ENCODE measurements around the gene DLGAP1. TPM values are rescaled to one million over a fixed set of nuclear protein-coding genes. Genes with fewer than 3 reads are reported as not detected.

Gene DLGAP1
- total and polyA plus RNA-seq, 2 of the 8 experiments (the other 6 are each of a cell fraction or from before 2014, with no cell fraction given) = 11.8 to 16.9 TPM

GRCh38 chr18:4207383-4207985, 247.6 kb downstream of the DLGAP1 start:
- H2BK20ac ChIP-seq (ENCODE audit: low read length) = no peak overlapping the region
- no peak overlapping the region for H3K4ac ChIP-seq (replicated peaks; ENCODE audit: insufficient read length, low read depth, low read length)
- peaks cover 0 to 1% of the 10 kb centered on the region in 2 experiments for H4K20me1 ChIP-seq (replicated peaks in 1 of 2; ENCODE audit: control insufficient read depth in 1 of 2, insufficient read depth in 2 of 2, low read length in 2 of 2)
- H3K4me1 ChIP-seq (replicated peaks in 1 of 4; ENCODE audit: control insufficient read depth in 3 of 4, insufficient read depth in 4 of 4, low read length in 3 of 4) = peaks cover 0 to 6% (median 3%) of the 10 kb centered on the region in 4 experiments; a peak in 4 of 7 replicates
- no peak overlapping the region for H4K5ac ChIP-seq (ENCODE audit: insufficient read length, low read depth, low read length)
- FAIRE-seq (no peak), DNase-seq (ENCODE audit: low read depth in 1 of 2, low spot score in 2 of 2) (peak in 1 of 2 experiments; percentile 17)
- H3K23ac ChIP-seq (ENCODE audit: insufficient read length) = no peak overlapping the region
- H2AK5ac ChIP-seq (ENCODE audit: low read depth, low read length) = no peak overlapping the region
- no peak for TF ChIP-seq KDM5A (IDR thresholded peaks at IDR 0.05; ENCODE audit: low read length)
- peak; percentile 12; the same call in 1 of the 2 replicates for TF ChIP-seq TEAD4 (IDR thresholded peaks at IDR 0.05; ENCODE audit: low read depth, low read length)
- TF ChIP-seq CBX5 (IDR thresholded peaks at IDR 0.05; ENCODE audit: low read depth, low read length) = no peak
- no peak for TF ChIP-seq YY1 (IDR thresholded peaks at IDR 0.05; ENCODE audit: low read depth, low read length)
- no peak for TF ChIP-seq NANOG (IDR thresholded peaks at IDR 0.05; ENCODE audit: insufficient read depth, low read depth, low read length, poor library complexity, severe bottlenecking)
- no peak for TF ChIP-seq TBP (IDR thresholded peaks at IDR 0.05; ENCODE audit: low read depth, low read length)
- no peak for TF ChIP-seq GTF2F1 (IDR thresholded peaks at IDR 0.05; ENCODE audit: borderline replicate concordance, low read depth, low read length)
- peak; percentile 13; the same call in 1 of the 2 replicates for TF ChIP-seq KDM1A (IDR thresholded peaks at IDR 0.05; ENCODE audit: borderline replicate concordance, low read length)
- TF ChIP-seq TAF7 (optimal IDR thresholded peaks at IDR 0.05; ENCODE audit: borderline replicate concordance, low read depth, low read length) = no peak
- TF ChIP-seq MAFK (IDR thresholded peaks at IDR 0.05; ENCODE audit: low read depth, low read length) = no peak
- no peak for TF ChIP-seq HDAC6 (IDR thresholded peaks at IDR 0.05; ENCODE audit: low read depth, low read length)
- no peak for TF ChIP-seq POU5F1 (IDR thresholded peaks at IDR 0.05; ENCODE audit: low read depth, low read length)
- no peak for TF ChIP-seq EGR1 (IDR thresholded peaks at IDR 0.05; ENCODE audit: borderline replicate concordance, low read depth, low read length)
- no peak overlapping the region for H2BK12ac ChIP-seq (ENCODE audit: low read depth, low read length)
- no peak overlapping the region for H3K18ac ChIP-seq (ENCODE audit: extremely low read depth, low read length)
- H4K91ac ChIP-seq (replicated peaks; ENCODE audit: insufficient read length, low read length) = no peak overlapping the region
- H3K36me3 ChIP-seq (ENCODE audit: control insufficient read depth in 2 of 4, insufficient read depth in 4 of 4, low read length in 3 of 4) = no peaks in the 10 kb centered on the region
- CTCF ChIA-PET (ENCODE audit: partially characterized antibody) = interaction anchor here (0.7 to 2.1 kb wide), 2 partner anchors 81 to 101 kb away, joined by 3 to 7 read pairs; no protein-coding TSS in a partner anchor
- H2AFZ ChIP-seq (ENCODE audit: low read length) = no peak overlapping the region
- WGBS, 2 experiments (ENCODE audit: extremely low coverage in 1 of 2, insufficient coverage in 1 of 2, insufficient read length in 1 of 2, insufficient replicate concordance in 2 of 2, low coverage in 1 of 2, low lambda C conversion rate in 2 of 2, missing lambda C conversion rate in 1 of 2) = 75% methylated on average over 7 of the region's 7 CpGs; no CpG with 5 or more reads in 1 of the 2 experiments
- no peak overlapping the region for H2BK5ac ChIP-seq (ENCODE audit: low read depth, low read length)
- no peaks in the 10 kb centered on the region for H3K9me3 ChIP-seq (ENCODE audit: insufficient read depth in 2 of 2, low read depth in 1 of 2, low read length in 1 of 2)
- no peaks in the 10 kb centered on the region for H3K79me2 ChIP-seq (ENCODE audit: control insufficient read depth in 1 of 2, insufficient read depth in 2 of 2, low read length in 2 of 2)
- no peak overlapping the region for H3K14ac ChIP-seq (ENCODE audit: insufficient read length)
- H3K23me2 ChIP-seq (ENCODE audit: low read depth, low read length) = no peaks in the 10 kb centered on the region; the same call in 1 of the 2 replicates
- POLR2A ChIA-PET (ENCODE audit: partially characterized antibody) = interaction anchor here (1.1 kb wide), 1 partner anchor 49 kb away, joined by 3 read pairs; no protein-coding TSS in a partner anchor
- H3K9ac ChIP-seq (replicated peaks in 1 of 4; ENCODE audit: extremely low read depth in 1 of 4, low read depth in 3 of 4, low read length in 3 of 4) = no peak overlapping the region
- H3K4me3 ChIP-seq (ENCODE audit: extremely low read depth in 1 of 4, insufficient read depth in 2 of 4, low read depth in 3 of 4, low read length in 4 of 4) = no peak overlapping the region
- no peak overlapping the region for H3K27ac ChIP-seq (ENCODE audit: low read depth, low read length)
- H2BK120ac ChIP-seq (replicated peaks; ENCODE audit: low read depth, low read length) = no peak overlapping the region
- no peak overlapping the region; a peak in 1 of 4 replicates for H3K4me2 ChIP-seq (ENCODE audit: insufficient read depth in 1 of 2, low read depth in 2 of 2, low read length in 2 of 2)
- no peaks in the 10 kb centered on the region for H3K27me3 ChIP-seq (replicated peaks in 1 of 4; ENCODE audit: control insufficient read depth in 3 of 4, extremely low read depth in 1 of 4, insufficient read depth in 3 of 4, low read length in 3 of 4)
- H3K56ac ChIP-seq (replicated peaks; ENCODE audit: insufficient read length, low read depth, low read length) = no peak overlapping the region
- no peaks in the 10 kb centered on the region for H3K79me1 ChIP-seq (ENCODE audit: low read depth, low read length)
- no peak overlapping the region for H2BK15ac ChIP-seq (ENCODE audit: low read length)
- no peak overlapping the region for H4K8ac ChIP-seq (ENCODE audit: extremely low read depth, insufficient read depth, low read length)
